ENCODE results near the gene MYO10. TPM values are rescaled to one million over a fixed set of nuclear protein-coding genes. Genes with fewer than 3 reads are reported as not detected.

MYO10 gene
- total and polyA plus RNA-seq, 2 experiments from 2014 or later: 119 to 276 TPM

DNA sequence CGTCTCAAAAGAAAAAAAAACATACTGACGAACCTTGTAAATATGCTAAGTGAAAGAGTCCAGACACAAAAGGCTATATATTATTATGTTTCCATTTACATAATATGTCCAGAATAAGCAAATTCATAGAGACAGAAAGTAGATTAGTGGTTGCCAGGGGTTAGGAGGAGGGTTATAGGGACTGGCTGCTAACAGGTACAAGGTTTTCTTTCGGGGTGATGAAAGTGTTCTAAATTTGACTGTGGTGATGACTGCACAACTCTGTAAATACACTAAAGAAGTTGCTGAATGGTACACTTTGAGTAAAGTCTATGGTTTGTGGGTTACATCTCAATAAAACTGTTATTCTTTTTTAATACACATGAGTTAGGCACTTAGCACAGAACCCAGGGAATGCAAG lies 98.8 kb downstream of the MYO10 start:
- peaks cover 25% of the 10 kb centered on the region for H3K4me1 Mint-ChIP-seq
- TF ChIP-seq, protein P1, sequence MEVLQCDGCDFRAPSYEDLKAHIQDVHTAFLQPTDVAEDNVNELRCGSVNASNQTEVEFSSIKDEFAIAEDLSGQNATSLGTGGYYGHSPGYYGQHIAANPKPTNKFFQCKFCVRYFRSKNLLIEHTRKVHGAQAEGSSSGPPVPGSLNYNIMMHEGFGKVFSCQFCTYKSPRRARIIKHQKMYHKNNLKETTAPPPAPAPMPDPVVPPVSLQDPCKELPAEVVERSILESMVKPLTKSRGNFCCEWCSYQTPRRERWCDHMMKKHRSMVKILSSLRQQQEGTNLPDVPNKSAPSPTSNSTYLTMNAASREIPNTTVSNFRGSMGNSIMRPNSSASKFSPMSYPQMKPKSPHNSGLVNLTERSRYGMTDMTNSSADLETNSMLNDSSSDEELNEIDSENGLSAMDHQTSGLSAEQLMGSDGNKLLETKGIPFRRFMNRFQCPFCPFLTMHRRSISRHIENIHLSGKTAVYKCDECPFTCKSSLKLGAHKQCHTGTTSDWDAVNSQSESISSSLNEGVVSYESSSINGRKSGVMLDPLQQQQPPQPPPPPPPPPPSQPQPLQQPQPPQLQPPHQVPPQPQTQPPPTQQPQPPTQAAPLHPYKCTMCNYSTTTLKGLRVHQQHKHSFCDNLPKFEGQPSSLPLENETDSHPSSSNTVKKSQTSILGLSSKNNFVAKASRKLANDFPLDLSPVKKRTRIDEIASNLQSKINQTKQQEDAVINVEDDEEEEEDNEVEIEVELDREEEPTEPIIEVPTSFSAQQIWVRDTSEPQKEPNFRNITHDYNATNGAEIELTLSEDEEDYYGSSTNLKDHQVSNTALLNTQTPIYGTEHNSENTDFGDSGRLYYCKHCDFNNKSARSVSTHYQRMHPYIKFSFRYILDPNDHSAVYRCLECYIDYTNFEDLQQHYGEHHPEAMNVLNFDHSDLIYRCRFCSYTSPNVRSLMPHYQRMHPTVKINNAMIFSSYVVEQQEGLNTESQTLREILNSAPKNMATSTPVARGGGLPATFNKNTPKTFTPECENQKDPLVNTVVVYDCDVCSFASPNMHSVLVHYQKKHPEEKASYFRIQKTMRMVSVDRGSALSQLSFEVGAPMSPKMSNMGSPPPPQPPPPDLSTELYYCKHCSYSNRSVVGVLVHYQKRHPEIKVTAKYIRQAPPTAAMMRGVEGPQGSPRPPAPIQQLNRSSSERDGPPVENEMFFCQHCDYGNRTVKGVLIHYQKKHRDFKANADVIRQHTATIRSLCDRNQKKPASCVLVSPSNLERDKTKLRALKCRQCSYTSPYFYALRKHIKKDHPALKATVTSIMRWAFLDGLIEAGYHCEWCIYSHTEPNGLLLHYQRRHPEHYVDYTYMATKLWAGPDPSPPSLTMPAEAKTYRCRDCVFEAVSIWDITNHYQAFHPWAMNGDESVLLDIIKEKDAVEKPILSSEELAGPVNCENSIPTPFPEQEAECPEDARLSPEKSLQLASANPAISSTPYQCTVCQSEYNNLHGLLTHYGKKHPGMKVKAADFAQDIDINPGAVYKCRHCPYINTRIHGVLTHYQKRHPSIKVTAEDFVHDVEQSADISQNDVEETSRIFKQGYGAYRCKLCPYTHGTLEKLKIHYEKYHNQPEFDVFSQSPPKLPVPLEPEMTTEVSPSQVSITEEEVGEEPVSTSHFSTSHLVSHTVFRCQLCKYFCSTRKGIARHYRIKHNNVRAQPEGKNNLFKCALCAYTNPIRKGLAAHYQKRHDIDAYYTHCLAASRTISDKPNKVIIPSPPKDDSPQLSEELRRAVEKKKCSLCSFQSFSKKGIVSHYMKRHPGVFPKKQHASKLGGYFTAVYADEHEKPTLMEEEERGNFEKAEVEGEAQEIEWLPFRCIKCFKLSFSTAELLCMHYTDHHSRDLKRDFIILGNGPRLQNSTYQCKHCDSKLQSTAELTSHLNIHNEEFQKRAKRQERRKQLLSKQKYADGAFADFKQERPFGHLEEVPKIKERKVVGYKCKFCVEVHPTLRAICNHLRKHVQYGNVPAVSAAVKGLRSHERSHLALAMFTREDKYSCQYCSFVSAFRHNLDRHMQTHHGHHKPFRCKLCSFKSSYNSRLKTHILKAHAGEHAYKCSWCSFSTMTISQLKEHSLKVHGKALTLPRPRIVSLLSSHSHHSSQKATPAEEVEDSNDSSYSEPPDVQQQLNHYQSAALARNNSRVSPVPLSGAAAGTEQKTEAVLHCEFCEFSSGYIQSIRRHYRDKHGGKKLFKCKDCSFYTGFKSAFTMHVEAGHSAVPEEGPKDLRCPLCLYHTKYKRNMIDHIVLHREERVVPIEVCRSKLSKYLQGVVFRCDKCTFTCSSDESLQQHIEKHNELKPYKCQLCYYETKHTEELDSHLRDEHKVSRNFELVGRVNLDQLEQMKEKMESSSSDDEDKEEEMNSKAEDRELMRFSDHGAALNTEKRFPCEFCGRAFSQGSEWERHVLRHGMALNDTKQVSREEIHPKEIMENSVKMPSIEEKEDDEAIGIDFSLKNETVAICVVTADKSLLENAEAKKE (CRISPR knock-in tag; IDR thresholded peaks at IDR 0.05): no peak
- no peak for TF ChIP-seq ZNF114 (CRISPR knock-in tag; IDR thresholded peaks at IDR 0.05)
- no peak for TF ChIP-seq EZH2phosphoT487 (IDR thresholded peaks at IDR 0.05; ENCODE audit: unreplicated experiment)
- TF ChIP-seq ZNF331 (CRISPR knock-in tag; IDR thresholded peaks at IDR 0.05; ENCODE audit: low read depth): no peak
- no peak for TF ChIP-seq STAT1 (IDR thresholded peaks at IDR 0.05; ENCODE audit: unreplicated experiment)
- TF ChIP-seq, protein P2, sequence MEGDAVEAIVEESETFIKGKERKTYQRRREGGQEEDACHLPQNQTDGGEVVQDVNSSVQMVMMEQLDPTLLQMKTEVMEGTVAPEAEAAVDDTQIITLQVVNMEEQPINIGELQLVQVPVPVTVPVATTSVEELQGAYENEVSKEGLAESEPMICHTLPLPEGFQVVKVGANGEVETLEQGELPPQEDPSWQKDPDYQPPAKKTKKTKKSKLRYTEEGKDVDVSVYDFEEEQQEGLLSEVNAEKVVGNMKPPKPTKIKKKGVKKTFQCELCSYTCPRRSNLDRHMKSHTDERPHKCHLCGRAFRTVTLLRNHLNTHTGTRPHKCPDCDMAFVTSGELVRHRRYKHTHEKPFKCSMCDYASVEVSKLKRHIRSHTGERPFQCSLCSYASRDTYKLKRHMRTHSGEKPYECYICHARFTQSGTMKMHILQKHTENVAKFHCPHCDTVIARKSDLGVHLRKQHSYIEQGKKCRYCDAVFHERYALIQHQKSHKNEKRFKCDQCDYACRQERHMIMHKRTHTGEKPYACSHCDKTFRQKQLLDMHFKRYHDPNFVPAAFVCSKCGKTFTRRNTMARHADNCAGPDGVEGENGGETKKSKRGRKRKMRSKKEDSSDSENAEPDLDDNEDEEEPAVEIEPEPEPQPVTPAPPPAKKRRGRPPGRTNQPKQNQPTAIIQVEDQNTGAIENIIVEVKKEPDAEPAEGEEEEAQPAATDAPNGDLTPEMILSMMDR (conservative IDR thresholded peaks at IDR 0.05; ENCODE audit: low read depth in 2 of 2): no peak
- TF ChIP-seq, protein P3, sequence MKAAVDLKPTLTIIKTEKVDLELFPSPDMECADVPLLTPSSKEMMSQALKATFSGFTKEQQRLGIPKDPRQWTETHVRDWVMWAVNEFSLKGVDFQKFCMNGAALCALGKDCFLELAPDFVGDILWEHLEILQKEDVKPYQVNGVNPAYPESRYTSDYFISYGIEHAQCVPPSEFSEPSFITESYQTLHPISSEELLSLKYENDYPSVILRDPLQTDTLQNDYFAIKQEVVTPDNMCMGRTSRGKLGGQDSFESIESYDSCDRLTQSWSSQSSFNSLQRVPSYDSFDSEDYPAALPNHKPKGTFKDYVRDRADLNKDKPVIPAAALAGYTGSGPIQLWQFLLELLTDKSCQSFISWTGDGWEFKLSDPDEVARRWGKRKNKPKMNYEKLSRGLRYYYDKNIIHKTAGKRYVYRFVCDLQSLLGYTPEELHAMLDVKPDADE (IDR thresholded peaks at IDR 0.05): no peak
- Histone ChIP-seq H3K27me3 (ENCODE audit: insufficient read depth) (no peaks in the 10 kb centered on the region), H3K4me2 (no peak overlapping the region), H3K36me3 (ENCODE audit: insufficient read depth) (no peaks in the 10 kb centered on the region), H3K79me2 (replicated peaks; ENCODE audit: insufficient read depth) (peaks cover 6% of the 10 kb centered on the region), H4K20me1 (replicated peaks; ENCODE audit: insufficient read depth) (no peaks in the 10 kb centered on the region; the same call in 1 of the 2 replicates), H3F3A (replicated peaks; ENCODE audit: low read depth) (no peaks in the 10 kb centered on the region), H2AFZ (no peak overlapping the region), H3K4me3 (no peak overlapping the region), H3K9me2 (ENCODE audit: insufficient read depth) (no peaks in the 10 kb centered on the region), H3K4me1 (ENCODE audit: insufficient read depth) (peaks cover 5% of the 10 kb centered on the region; the same call in 1 of the 2 replicates), H3K27ac (ENCODE audit: low read depth) (no peak overlapping the region)
- no peak overlapping the region for H3K4me3 Mint-ChIP-seq
- H3K27ac Mint-ChIP-seq: no peak overlapping the region
- DNase-seq (ENCODE audit: low spot score) (no peak), ATAC-seq (no peak)
- peaks cover 3% of the 10 kb centered on the region for H3K27me3 Mint-ChIP-seq (ENCODE audit: insufficient read depth, low read depth, poor library complexity)
- no peaks in the 10 kb centered on the region for H3K9me3 Mint-ChIP-seq
- H3K36me3 Mint-ChIP-seq (ENCODE audit: low read depth): no peaks in the 10 kb centered on the region

Data from GM23338 (cell line).